DND-41 (cell line): ENCODE data around the gene UIMC1.

ENCODE experiments used
- EZH2 ChIP-seq: IDR thresholded peaks from 3 replicates; pipeline ENCODE4 v1.6.1; 2012; ENCODE audit warnings: borderline replicate concordance, low read depth, mild to moderate bottlenecking, moderate library complexity, low read length, inconsistent platforms; ENCODE audit not compliant: severe bottlenecking
- TF ChIP-seq, protein P1 (sequence below): IDR thresholded peaks from 2 replicates; pipeline ENCODE4 v1.5.1; 2012; ENCODE audit warnings: borderline replicate concordance, low read length, moderate library complexity, mild to moderate bottlenecking; ENCODE audit not compliant: poor library complexity, severe bottlenecking; ENCODE audit errors: extremely low read depth

- TF ChIP-seq, protein P1, sequence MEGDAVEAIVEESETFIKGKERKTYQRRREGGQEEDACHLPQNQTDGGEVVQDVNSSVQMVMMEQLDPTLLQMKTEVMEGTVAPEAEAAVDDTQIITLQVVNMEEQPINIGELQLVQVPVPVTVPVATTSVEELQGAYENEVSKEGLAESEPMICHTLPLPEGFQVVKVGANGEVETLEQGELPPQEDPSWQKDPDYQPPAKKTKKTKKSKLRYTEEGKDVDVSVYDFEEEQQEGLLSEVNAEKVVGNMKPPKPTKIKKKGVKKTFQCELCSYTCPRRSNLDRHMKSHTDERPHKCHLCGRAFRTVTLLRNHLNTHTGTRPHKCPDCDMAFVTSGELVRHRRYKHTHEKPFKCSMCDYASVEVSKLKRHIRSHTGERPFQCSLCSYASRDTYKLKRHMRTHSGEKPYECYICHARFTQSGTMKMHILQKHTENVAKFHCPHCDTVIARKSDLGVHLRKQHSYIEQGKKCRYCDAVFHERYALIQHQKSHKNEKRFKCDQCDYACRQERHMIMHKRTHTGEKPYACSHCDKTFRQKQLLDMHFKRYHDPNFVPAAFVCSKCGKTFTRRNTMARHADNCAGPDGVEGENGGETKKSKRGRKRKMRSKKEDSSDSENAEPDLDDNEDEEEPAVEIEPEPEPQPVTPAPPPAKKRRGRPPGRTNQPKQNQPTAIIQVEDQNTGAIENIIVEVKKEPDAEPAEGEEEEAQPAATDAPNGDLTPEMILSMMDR: peak; percentile 11
- TF ChIP-seq EZH2: no peak
Measured at GRCh38 chr5:177006265-177006972, at the start of gene UIMC1.
